Panc1 (cell line): Measurements from ENCODE around the gene EEF1AKMT3.
"Not testable (repeated sequence)": the region's sequence is repeated elsewhere in the genome, so short reads cannot be mapped to it uniquely, and the experiment has no call there.

Source experiments
- POLR2AphosphoS5 ChIP-seq: IDR thresholded peaks from 2 replicates; pipeline ENCODE4 v1.6.1; 2012; ENCODE audit warnings: mild to moderate bottlenecking, low read depth, low read length, moderate library complexity
- SIN3A ChIP-seq: IDR thresholded peaks from 2 replicates; pipeline ENCODE4 v1.6.1; 2012; ENCODE audit warnings: low read depth, mild to moderate bottlenecking, low read length, moderate library complexity, borderline replicate concordance; ENCODE audit not compliant: insufficient read depth
- TF ChIP-seq, protein P1 (sequence below): fragments of 450-650 bp; IDR thresholded peaks from 2 replicates; pipeline ENCODE4 v1.5.1; 2017; ENCODE audit warnings: mild to moderate bottlenecking
- TF ChIP-seq, protein P2 (sequence below), 2 experiments: IDR thresholded peaks; 2 replicates each; pipeline ENCODE4 v1.6.1; 2011 to 2012; ENCODE audit warnings: low read depth in 2 of 2, control low read depth in 1 of 2, low read length in 1 of 2, mild to moderate bottlenecking in 1 of 2, moderate library complexity in 1 of 2; ENCODE audit not compliant: insufficient read depth in 1 of 2

DNA sequence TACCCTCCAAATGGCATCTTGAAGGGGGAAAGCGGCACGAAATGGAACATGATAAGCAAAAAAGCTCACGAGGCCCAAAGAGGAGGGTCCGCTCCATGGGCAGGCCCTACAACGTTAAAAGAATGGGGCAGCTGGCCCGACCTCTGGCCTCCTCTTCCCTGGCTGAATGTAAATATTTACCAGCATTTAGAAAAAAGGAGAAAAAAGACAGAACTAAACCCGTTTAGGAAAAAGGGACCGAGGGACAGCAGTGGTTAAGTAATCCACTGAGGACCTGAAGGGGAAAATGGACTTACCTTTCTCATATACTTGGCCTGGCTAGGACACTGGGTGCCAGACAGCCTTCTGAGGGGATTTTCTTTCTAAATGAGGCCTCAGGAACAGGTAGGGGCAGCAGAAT lies 47.7 kb downstream of the EEF1AKMT3 start:
- TF ChIP-seq, protein P1, sequence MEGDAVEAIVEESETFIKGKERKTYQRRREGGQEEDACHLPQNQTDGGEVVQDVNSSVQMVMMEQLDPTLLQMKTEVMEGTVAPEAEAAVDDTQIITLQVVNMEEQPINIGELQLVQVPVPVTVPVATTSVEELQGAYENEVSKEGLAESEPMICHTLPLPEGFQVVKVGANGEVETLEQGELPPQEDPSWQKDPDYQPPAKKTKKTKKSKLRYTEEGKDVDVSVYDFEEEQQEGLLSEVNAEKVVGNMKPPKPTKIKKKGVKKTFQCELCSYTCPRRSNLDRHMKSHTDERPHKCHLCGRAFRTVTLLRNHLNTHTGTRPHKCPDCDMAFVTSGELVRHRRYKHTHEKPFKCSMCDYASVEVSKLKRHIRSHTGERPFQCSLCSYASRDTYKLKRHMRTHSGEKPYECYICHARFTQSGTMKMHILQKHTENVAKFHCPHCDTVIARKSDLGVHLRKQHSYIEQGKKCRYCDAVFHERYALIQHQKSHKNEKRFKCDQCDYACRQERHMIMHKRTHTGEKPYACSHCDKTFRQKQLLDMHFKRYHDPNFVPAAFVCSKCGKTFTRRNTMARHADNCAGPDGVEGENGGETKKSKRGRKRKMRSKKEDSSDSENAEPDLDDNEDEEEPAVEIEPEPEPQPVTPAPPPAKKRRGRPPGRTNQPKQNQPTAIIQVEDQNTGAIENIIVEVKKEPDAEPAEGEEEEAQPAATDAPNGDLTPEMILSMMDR = not testable (repeated sequence)
- TF ChIP-seq POLR2AphosphoS5, SIN3A: not testable (repeated sequence)
- TF ChIP-seq, protein P2, sequence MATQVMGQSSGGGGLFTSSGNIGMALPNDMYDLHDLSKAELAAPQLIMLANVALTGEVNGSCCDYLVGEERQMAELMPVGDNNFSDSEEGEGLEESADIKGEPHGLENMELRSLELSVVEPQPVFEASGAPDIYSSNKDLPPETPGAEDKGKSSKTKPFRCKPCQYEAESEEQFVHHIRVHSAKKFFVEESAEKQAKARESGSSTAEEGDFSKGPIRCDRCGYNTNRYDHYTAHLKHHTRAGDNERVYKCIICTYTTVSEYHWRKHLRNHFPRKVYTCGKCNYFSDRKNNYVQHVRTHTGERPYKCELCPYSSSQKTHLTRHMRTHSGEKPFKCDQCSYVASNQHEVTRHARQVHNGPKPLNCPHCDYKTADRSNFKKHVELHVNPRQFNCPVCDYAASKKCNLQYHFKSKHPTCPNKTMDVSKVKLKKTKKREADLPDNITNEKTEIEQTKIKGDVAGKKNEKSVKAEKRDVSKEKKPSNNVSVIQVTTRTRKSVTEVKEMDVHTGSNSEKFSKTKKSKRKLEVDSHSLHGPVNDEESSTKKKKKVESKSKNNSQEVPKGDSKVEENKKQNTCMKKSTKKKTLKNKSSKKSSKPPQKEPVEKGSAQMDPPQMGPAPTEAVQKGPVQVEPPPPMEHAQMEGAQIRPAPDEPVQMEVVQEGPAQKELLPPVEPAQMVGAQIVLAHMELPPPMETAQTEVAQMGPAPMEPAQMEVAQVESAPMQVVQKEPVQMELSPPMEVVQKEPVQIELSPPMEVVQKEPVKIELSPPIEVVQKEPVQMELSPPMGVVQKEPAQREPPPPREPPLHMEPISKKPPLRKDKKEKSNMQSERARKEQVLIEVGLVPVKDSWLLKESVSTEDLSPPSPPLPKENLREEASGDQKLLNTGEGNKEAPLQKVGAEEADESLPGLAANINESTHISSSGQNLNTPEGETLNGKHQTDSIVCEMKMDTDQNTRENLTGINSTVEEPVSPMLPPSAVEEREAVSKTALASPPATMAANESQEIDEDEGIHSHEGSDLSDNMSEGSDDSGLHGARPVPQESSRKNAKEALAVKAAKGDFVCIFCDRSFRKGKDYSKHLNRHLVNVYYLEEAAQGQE (IDR thresholded peaks at IDR 0.05; ENCODE audit: insufficient read depth in 1 of 2, low read depth in 2 of 2, low read length in 1 of 2) = not testable (repeated sequence)
